Measurements from ENCODE around the gene ARHGEF39. TPM values are rescaled to one million over a fixed set of nuclear protein-coding genes. Genes with fewer than 3 reads are reported as not detected.

ARHGEF39 gene
- polyA plus RNA-seq, 2 of the 4 experiments (the other 2 are of a cell fraction) = 17.6 to 19.5 TPM

DNA sequence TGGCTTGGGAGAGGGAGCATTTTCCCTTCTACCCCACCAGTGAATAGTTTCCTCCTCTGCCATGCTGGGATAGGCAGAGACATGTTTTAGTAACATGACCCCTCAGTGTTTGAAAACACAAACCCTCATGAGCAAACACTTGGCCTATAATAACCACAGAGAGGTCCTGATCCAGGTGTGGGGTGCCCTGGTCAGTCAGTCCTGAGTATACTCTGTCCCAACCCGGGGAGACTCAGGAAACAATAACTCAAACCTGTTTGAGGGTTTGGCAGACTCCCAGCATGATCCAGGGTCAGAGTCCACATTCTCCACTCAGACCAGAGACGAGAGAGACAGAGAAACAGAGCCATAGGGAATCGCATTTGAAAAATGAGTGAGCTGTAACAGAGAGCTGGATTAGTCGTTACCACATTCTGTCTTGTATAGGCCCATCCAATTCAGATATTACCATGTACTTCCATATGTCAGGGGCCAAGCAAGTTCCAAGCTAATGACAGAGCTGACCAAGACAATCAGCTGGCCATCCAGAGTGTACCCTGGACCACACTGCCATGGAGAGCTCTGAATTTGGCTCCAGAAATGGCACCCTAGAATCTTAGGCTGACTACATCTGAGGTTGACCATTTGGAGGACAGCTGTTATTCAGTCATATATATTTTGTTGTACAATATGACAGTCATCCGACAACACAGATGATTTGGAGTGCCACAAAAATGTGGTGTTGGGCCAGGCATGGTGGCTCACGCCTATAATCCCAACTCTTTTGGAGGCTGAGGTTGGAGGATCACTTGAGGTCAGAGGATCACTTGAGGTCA lies 4.5 kb upstream of the ARHGEF39 start:
- peak; percentile 68 for FAIRE-seq
- Histone ChIP-seq H3K4me1 (peaks cover 58% of the 10 kb centered on the region), H3K4me2 (peak overlapping the region; percentile 74), H3K4me3 (no peak overlapping the region), H3K27ac (peak overlapping the region; percentile 82 to 91), H3K9me3 (no peaks in the 10 kb centered on the region)
- ATAC-seq = peak; percentile 45 to 61
- DNase-seq (ENCODE audit: low read depth in 1 of 2, low spot score in 1 of 2) = peak; percentile 44 to 85
- 33% methylated on average over 6 of the region's 6 CpGs for WGBS (ENCODE audit: missing lambda C conversion rate)
- no peak for TF ChIP-seq HOXA7 (CRISPR knock-in tag; IDR thresholded peaks at IDR 0.05)
- peak in 1 of 2 experiments; percentile 49; a peak in 1 of 5 replicates for TF ChIP-seq JUN (IDR thresholded peaks at IDR 0.05)
- no peak for TF ChIP-seq NPAS2 (CRISPR knock-in tag; IDR thresholded peaks at IDR 0.05; ENCODE audit: borderline replicate concordance)
- TF ChIP-seq CTCF (IDR thresholded peaks at IDR 0.05) = no peak
- TF ChIP-seq BCL3 (IDR thresholded peaks at IDR 0.05) = 0 out of 3 replicates have a peak, but pooled peaks have one; percentile 25
- TF ChIP-seq, protein P1, sequence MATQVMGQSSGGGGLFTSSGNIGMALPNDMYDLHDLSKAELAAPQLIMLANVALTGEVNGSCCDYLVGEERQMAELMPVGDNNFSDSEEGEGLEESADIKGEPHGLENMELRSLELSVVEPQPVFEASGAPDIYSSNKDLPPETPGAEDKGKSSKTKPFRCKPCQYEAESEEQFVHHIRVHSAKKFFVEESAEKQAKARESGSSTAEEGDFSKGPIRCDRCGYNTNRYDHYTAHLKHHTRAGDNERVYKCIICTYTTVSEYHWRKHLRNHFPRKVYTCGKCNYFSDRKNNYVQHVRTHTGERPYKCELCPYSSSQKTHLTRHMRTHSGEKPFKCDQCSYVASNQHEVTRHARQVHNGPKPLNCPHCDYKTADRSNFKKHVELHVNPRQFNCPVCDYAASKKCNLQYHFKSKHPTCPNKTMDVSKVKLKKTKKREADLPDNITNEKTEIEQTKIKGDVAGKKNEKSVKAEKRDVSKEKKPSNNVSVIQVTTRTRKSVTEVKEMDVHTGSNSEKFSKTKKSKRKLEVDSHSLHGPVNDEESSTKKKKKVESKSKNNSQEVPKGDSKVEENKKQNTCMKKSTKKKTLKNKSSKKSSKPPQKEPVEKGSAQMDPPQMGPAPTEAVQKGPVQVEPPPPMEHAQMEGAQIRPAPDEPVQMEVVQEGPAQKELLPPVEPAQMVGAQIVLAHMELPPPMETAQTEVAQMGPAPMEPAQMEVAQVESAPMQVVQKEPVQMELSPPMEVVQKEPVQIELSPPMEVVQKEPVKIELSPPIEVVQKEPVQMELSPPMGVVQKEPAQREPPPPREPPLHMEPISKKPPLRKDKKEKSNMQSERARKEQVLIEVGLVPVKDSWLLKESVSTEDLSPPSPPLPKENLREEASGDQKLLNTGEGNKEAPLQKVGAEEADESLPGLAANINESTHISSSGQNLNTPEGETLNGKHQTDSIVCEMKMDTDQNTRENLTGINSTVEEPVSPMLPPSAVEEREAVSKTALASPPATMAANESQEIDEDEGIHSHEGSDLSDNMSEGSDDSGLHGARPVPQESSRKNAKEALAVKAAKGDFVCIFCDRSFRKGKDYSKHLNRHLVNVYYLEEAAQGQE (IDR thresholded peaks at IDR 0.05) = no peak
- TF ChIP-seq, protein P2, sequence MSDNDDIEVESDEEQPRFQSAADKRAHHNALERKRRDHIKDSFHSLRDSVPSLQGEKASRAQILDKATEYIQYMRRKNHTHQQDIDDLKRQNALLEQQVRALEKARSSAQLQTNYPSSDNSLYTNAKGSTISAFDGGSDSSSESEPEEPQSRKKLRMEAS (IDR thresholded peaks at IDR 0.05) = peak; percentile 19; the same call in 1 of the 2 replicates
- CTCF ChIA-PET = interaction anchor here (0.6 to 21.5 kb wide), 8 partner anchors 9 to 121 kb away, joined by 3 to 498 read pairs (median 6); partner anchors contain the start of genes ARHGEF39, CCDC107, RMRP and TPM2
- POLR2A ChIA-PET = interaction anchor here (1.1 to 1.6 kb wide), 3 partner anchors 20 to 63 kb away, joined by 3 to 13 read pairs (median 4); partner anchors contain the start of genes CREB3, TLN1 and TPM2

DNA sequence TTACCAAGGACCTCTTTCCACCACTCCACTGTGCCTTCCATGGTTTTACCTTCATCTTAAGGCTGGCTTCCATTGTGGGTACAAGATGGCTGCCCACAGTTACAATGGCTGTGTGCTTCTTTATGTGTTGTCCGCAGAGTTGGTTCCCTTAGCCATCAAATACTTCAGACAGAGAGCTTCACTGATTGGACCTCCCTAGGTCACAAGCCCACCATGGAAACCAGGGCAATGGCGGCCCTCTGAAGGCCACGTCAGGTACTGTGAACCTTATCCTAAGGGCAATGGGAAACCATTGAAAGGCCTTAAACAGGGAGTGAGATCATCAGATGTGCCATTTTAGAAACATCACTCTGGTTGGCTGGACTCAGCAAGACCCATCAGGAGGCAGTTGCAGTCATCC lies 2.9 kb upstream of the ARHGEF39 start:
- no peaks in the 10 kb centered on the region for H3K9me3 ChIP-seq
- no peak overlapping the region for H3K4me2 ChIP-seq
- WGBS (ENCODE audit: missing lambda C conversion rate) = 91% methylated on average over 3 of the region's 3 CpGs
- POLR2A ChIA-PET = interaction anchor here (1.0 to 1.3 kb wide), 2 partner anchors 9 to 22 kb away, joined by 4 to 5 read pairs; partner anchors contain the start of genes CCDC107, RMRP and TPM2
- no peak for DNase-seq (ENCODE audit: low read depth in 1 of 2, low spot score in 1 of 2)
- FAIRE-seq = no peak
- no peak for TF ChIP-seq FOSB (CRISPR knock-in tag; IDR thresholded peaks at IDR 0.05)
- TF ChIP-seq RNF2 (IDR thresholded peaks at IDR 0.05; ENCODE audit: borderline replicate concordance, low read depth) = no peak
- TF ChIP-seq JUN (IDR thresholded peaks at IDR 0.05) = no peak
- peaks cover 57% of the 10 kb centered on the region for H3K4me1 ChIP-seq
- H3K4me3 ChIP-seq = no peak overlapping the region
- ATAC-seq = no peak
- CTCF ChIA-PET = interaction anchor here (4.6 to 21.5 kb wide), 2 partner anchors 23 to 62 kb away, joined by 48 to 498 read pairs; partner anchors contain the start of genes CREB3, TLN1 and TPM2
- H3K27ac ChIP-seq = peak overlapping the region; percentile 15 to 91; a peak in 4 of 6 replicates

DNA sequence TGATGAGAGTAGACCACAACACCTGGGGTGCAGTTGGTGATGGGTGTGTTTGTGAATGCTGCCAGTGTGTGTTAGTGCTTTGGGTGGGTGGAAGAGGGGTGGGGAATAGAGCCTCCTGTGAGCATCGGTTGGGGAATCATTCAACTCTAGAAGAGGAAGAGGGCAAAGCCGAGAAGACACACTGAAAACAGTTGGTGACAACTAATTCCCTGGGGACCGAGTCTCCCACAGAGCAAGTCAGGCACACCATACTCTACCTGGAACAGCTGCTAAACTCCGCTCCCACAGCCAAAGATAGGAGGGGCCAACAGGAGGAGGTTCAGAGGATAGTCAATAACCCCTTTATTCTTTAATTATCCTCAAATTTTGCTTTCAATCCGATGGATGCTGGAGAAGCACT lies 1.6 kb upstream of the ARHGEF39 start:
- no peaks in the 10 kb centered on the region for H3K9me3 ChIP-seq
- no peak overlapping the region; the same call in 2 of the 3 replicates for H3K4me2 ChIP-seq
- FAIRE-seq = no peak
- WGBS (ENCODE audit: missing lambda C conversion rate) = 81% methylated on average over 5 of the region's 5 CpGs
- H3K4me3 ChIP-seq = no peak overlapping the region
- TF ChIP-seq MAFK (IDR thresholded peaks at IDR 0.05; ENCODE audit: partially characterized antibody) = no peak
- no peak for TF ChIP-seq FOXS1 (CRISPR knock-in tag; IDR thresholded peaks at IDR 0.05)
- TF ChIP-seq NPAS2 (CRISPR knock-in tag; IDR thresholded peaks at IDR 0.05; ENCODE audit: borderline replicate concordance) = no peak
- TF ChIP-seq EP300 (IDR thresholded peaks at IDR 0.05) = no peak
- TF ChIP-seq CHD4 (IDR thresholded peaks at IDR 0.05; ENCODE audit: borderline replicate concordance) = no peak
- TF ChIP-seq MAZ (IDR thresholded peaks at IDR 0.05; ENCODE audit: borderline replicate concordance, low read depth, low read length) = no peak
- no peak for TF ChIP-seq EHMT2 (IDR thresholded peaks at IDR 0.05; ENCODE audit: low read depth)
- TF ChIP-seq CEBPB (IDR thresholded peaks at IDR 0.05) = no peak
- no peak for DNase-seq (ENCODE audit: low read depth in 1 of 2, low spot score in 1 of 2)
- peaks cover 52% of the 10 kb centered on the region for H3K4me1 ChIP-seq
- H3K27ac ChIP-seq = peak overlapping the region; percentile 94 to 97; a peak in 4 of 6 replicates
- POLR2A ChIA-PET = no interaction called here
- CTCF ChIA-PET = interaction anchor here (4.6 to 21.5 kb wide), 3 partner anchors 8 to 63 kb away, joined by 48 to 498 read pairs (median 131); partner anchors contain the start of genes CA9, CREB3, TLN1 and TPM2
- ATAC-seq = no peak

Measured in A549 (cell line).